ENCODE results near the gene COMMD3. TPM values are rescaled to one million over a fixed set of nuclear protein-coding genes. Genes with fewer than 3 reads are reported as not detected.
A peak's percentile ranks its signal among the peaks of the same experiment; 100 is the strongest.

The COMMD3 gene
- total and polyA plus RNA-seq, 9 of the 15 experiments (the other 6 are each of a cell fraction or from before 2014, with no cell fraction given), result 50.7 to 217 (median 80.1) TPM

- TF ChIP-seq UBTF (IDR thresholded peaks at IDR 0.05; ENCODE audit: borderline replicate concordance in 1 of 2, low read depth in 2 of 2, low read length in 2 of 2), result peak; percentile 49 to 85; a peak in 2 of 4 replicates
- no peak for TF ChIP-seq ZNF3 (CRISPR knock-in tag; IDR thresholded peaks at IDR 0.05)
- TF ChIP-seq CXXC5 (CRISPR knock-in tag; IDR thresholded peaks at IDR 0.05), result peak; percentile 69
- no peak for TF ChIP-seq ZFP36 (IDR thresholded peaks at IDR 0.05; ENCODE audit: low read depth, low read length, partially characterized antibody)
- TF ChIP-seq MCM5 (IDR thresholded peaks at IDR 0.05; ENCODE audit: low read depth), result no peak
- TF ChIP-seq ELK3 (CRISPR knock-in tag; IDR thresholded peaks at IDR 0.05), result no peak
- TF ChIP-seq ILF3 (IDR thresholded peaks at IDR 0.05; ENCODE audit: borderline replicate concordance), result peak; percentile 77; the same call in 1 of the 2 replicates
- TF ChIP-seq HINFP (tag; conservative IDR thresholded peaks at IDR 0.05; ENCODE audit: low read depth), result no peak
- no peak for TF ChIP-seq ZSCAN29 (IDR thresholded peaks at IDR 0.05)
- no peak for TF ChIP-seq ZNF121 (CRISPR knock-in tag; conservative IDR thresholded peaks at IDR 0.05)
- no peak for TF ChIP-seq BCOR (IDR thresholded peaks at IDR 0.05)
- TF ChIP-seq MLLT1 (IDR thresholded peaks at IDR 0.05), result no peak; a peak in 1 of 4 replicates
- peak in 1 of 2 experiments; percentile 93; a peak in 2 of 4 replicates for TF ChIP-seq ZNF639 (CRISPR knock-in tag; conservative IDR thresholded peaks at IDR 0.05 in 1 of 2, IDR thresholded peaks at IDR 0.05 in 1 of 2)
- no peak for TF ChIP-seq ZKSCAN3 (CRISPR knock-in tag; IDR thresholded peaks at IDR 0.05)
- TF ChIP-seq MEF2D (tag; conservative IDR thresholded peaks at IDR 0.05; ENCODE audit: low read depth), result no peak
- peak; percentile 90 for TF ChIP-seq POLR2G (IDR thresholded peaks at IDR 0.05; ENCODE audit: low read depth, low read length)
These were observed 24.4 kb downstream of the COMMD3 start (continued) for GRCh38 chr10:22340329-22341189.

All from K562 (cell line).